Measurements from ENCODE around the gene NAV2.

The NAV2 gene

GRCh38 chr11:19679952-19680828 is 32.4 kb upstream of the NAV2 start:
- TF ChIP-seq CTCF (conservative IDR thresholded peaks at IDR 0.05; ENCODE audit: low read depth, low read length): peak; percentile 12
- no peak overlapping the region for H3K4me3 ChIP-seq (ENCODE audit: low read depth, low read length)
- DNase-seq (ENCODE audit: low read depth): peak; percentile 94

- no peak overlapping the region for H3K4me3 ChIP-seq (ENCODE audit: low read depth, low read length)
- no peak for TF ChIP-seq CTCF (conservative IDR thresholded peaks at IDR 0.05; ENCODE audit: low read depth, low read length)
- no peak for DNase-seq (ENCODE audit: low read depth)
These were observed 31.7 kb upstream of the NAV2 start for GRCh38 chr11:19680829-19681368.

GRCh38 chr11:19683141-19683805 is 29.4 kb upstream of the NAV2 start:
- TF ChIP-seq CTCF (conservative IDR thresholded peaks at IDR 0.05; ENCODE audit: low read depth, low read length): no peak
- H3K4me3 ChIP-seq (ENCODE audit: low read depth, low read length): no peak overlapping the region
- DNase-seq (ENCODE audit: low read depth): no peak

- TF ChIP-seq CTCF (conservative IDR thresholded peaks at IDR 0.05; ENCODE audit: low read depth, low read length): no peak
- no peak overlapping the region for H3K4me3 ChIP-seq (ENCODE audit: low read depth, low read length)
- DNase-seq (ENCODE audit: low read depth): no peak
These were observed 28.7 kb upstream of the NAV2 start for GRCh38 chr11:19683862-19684491.

- no peak for TF ChIP-seq CTCF (conservative IDR thresholded peaks at IDR 0.05; ENCODE audit: low read depth, low read length)
- no peak overlapping the region for H3K4me3 ChIP-seq (ENCODE audit: low read depth, low read length)
These were observed 26.4 kb upstream of the NAV2 start for GRCh38 chr11:19686234-19686633.

GRCh38 chr11:19687392-19687791 is 25.2 kb upstream of the NAV2 start:
- DNase-seq (ENCODE audit: low read depth): no peak
- TF ChIP-seq CTCF (conservative IDR thresholded peaks at IDR 0.05; ENCODE audit: low read depth, low read length): no peak
- no peak overlapping the region for H3K4me3 ChIP-seq (ENCODE audit: low read depth, low read length)

More at GRCh38 chr11:19686234-19686633, 26.4 kb upstream of the NAV2 start:
- no peak for DNase-seq (ENCODE audit: low read depth)
